SK-N-DZ (cell line): ENCODE data around the gene PKN1.

Experiments
- DNase-seq: peaks from one replicate; pipeline ENCODE4 v3.0.0-alpha.2; 2015; ENCODE audit warnings: low spot score
- small RNA-seq, 2 experiments: library from RNA; depleted of rRNA; stranded (forward); fragments of <200 nt; gene quantifications; one replicate each; pipeline ENCODE3, GENCODE V24; 2014

The PKN1 gene

GRCh38 chr19:14512406-14512961, 79.4 kb downstream of the PKN1 start:
- DNase-seq, result no peak

GRCh38 chr19:14514215-14514863, 81.2 kb downstream of the PKN1 start:
- DNase-seq, result no peak

GRCh38 chr19:14515501-14516047, 82.5 kb downstream of the PKN1 start:
- no peak for DNase-seq

DNA sequence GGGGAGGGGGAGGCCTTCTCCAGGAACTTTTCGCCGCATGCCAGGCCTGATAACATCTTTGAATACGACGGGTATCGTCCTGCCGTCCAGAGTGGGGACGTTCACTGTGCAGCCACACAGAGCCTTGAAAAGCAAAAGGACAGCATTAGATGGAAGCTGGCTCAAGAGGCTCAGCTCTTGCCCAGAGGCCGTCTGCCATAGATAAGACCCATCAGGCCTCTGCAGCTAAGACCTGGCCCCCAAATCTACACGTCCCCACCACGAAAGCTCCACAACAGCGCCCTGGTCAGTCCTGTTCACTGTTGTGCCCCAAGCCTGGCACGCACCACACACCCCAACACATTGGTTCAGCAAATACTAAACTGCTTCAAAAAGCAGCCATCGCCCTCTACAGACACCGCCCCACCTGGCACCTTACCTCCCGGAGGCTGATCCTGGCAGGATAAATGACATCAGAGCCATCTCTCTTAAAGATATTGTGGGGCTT, 83.0 kb downstream of the PKN1 start:
- DNase-seq, result no peak

GRCh38 chr19:14516746-14517438, 83.8 kb downstream of the PKN1 start:
- DNase-seq, result no peak

DNA sequence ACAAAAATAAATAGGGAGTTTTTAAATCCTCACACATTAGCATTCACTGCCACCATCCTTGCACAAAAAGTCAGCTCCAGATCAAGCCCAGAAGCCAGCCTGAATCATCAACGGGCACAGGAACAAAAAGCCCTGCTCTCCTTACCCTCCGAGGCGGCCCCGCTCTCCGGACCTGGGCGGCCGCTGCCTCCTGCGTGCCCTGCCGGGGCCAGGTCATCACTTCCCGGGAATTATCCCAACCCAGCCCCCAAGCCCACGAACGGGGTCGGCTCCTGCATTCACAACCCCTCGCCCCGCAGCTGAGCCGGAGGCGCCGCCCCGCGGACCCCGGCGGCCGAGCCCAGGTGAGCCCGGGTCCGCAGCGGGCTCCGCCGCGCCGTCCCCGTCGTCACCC, 84.3 kb downstream of the PKN1 start:
- DNase-seq, result no peak

DNA sequence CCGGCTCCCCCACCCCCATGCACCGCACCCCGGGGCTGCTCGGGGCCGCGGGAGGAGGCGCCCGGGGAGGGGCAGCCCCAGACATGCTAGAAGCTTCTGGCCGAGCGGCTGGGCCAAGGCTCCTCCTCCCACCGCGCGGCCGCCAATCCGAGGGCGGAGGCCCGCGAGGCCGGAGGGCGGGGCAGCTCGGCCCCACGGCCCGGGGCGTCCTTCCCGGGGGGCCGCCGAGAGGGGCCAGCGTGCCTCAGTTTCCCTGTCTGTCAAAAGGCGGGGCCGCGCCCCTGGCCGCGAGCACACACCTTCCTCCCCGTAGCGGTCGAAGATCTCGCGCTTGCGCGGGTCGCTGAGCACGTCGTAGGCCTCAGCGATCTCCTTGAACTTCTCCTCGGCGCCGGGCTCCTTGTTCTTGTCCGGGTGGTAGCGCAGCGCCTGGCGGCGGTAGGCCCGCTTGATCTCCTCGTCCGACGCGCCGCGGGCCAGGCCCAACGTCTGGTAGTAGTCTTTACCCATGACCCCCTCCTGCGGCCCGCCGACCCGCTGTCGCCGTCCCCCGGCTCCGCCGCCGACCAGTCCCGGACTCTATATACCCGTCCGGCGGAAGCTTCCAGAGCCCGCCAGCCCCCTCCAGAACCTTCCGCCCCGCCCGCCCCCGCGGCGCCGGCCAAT, 84.9 kb downstream of the PKN1 start, which contains the start of gene DNAJB1:
DNAJB1 (minus strand) TSS at position 558 of the 666 bp plus-strand sequence; CDS start at position 510, 48 bp downstream.
- DNase-seq, result peak; percentile 63

DNA sequence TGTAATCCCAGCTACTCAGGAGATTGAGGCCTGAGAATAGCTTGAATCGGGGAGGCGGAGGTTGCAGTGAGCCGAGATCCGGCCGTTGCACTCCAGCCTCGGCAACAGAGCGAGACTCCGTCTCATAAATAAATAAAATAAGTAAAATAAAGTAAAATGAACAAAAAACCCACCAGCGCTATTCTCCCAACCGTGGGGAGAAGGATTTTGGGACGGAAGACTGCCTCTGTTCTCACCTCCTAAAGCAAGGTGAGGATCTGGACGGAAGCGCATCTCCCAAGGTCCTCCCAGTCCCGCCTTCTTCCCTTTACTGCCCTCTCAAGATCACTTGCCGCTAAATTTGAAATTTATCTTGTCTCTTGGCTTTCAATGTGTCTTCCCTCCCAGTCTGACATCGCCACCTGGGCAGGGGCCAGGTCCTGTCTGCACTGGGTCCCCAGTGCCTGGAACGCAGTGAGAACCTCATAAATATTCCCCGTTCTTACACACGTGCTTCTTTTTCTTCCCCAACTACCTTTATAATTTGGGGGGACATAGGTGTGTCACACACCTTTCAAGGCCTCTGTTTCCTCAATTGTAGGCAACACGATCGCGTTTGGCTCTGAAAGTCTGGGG, 86.2 kb downstream of the PKN1 start:
- DNase-seq, result no peak

- DNase-seq, result no peak
Observed at GRCh38 chr19:14519860-14520407, 86.8 kb downstream of the PKN1 start.

DNA sequence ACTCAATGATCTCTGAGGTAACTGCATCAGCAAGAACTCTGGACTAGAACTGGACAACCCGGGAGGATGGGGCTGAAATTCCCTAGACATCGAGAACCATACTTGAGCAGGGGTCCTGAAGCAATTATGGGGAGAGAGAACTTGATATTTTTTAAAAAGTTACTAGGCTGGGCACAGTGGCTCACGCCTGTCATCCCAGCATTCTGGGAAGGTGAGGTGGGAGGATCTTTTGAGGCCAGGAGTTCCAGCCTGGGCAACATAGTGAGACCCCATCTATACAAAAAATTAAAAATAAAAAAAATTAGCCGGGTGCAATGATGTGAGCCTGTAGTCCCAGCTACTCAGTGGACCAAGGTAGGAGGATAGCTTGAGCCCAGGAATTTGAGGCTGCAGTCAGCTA, 87.4 kb downstream of the PKN1 start:
- no peak for DNase-seq

Small RNA genes lying within 50 kb of the gene (small RNA-seq; reads per million reads assigned to genes)
- gene SNRPGP15, result 0 reads per million in 2 experiments
